CD4-positive, CD25-positive, alpha-beta regulatory T cell (primary cell): ENCODE results near the gene TNS2. TPM values are rescaled to one million over a fixed set of nuclear protein-coding genes. Genes with fewer than 3 reads are reported as not detected.

Experiments used
- ATAC-seq, 2 donors: fragments of 150-1000 bp; cut with Tn5 transposase; one replicate each; pipeline ENCODE4 v1.10.0; 2021; ENCODE audit warnings: low read depth in 2 of 2, moderate number of reproducible peaks in 2 of 2, moderate library complexity in 1 of 2
- DNase-seq, 3 donors: peaks; one replicate each; pipeline versions ENCODE4 v3.0.0 to v3.0.0-alpha.2; 2012 to 2022; ENCODE audit warnings: mixed read lengths in 1 of 3
- H3K27ac ChIP-seq: one replicate; pipeline ENCODE4 v1.7.0; 2013; ENCODE audit warnings: mild to moderate bottlenecking, low read length; ENCODE audit not compliant: insufficient read depth, poor library complexity, severe bottlenecking
- H3K27me3 ChIP-seq: one replicate; pipeline ENCODE4 v1.7.0; 2013; ENCODE audit warnings: low read length; ENCODE audit not compliant: control insufficient read depth, insufficient read depth
- H3K36me3 ChIP-seq: one replicate; pipeline ENCODE4 v1.7.0; 2013; ENCODE audit warnings: mild to moderate bottlenecking, low read length, moderate library complexity; ENCODE audit not compliant: control insufficient read depth, insufficient read depth
- H3K4me1 ChIP-seq: 2 replicates; pipeline ENCODE4 v1.7.0; 2013; ENCODE audit warnings: mild to moderate bottlenecking, low read length; ENCODE audit not compliant: insufficient read depth, control insufficient read depth, poor library complexity, severe bottlenecking
- H3K4me3 ChIP-seq: one replicate; pipeline ENCODE4 v1.7.0; 2013; ENCODE audit warnings: low read depth, mild to moderate bottlenecking, low read length, moderate library complexity
- H3K9me3 ChIP-seq, 2 experiments: 1 replicate in 1 of 2; 2 replicates in 1 of 2; pipeline ENCODE4 v1.7.0; 2013; ENCODE audit warnings: low read length in 2 of 2, mild to moderate bottlenecking in 1 of 2, moderate library complexity in 1 of 2; ENCODE audit not compliant: control insufficient read depth in 2 of 2
- H3K27ac Mint-ChIP-seq, 3 donors: one replicate each; pipeline ENCODE4 v1.8.0; 2020 to 2022; ENCODE audit warnings: mild to moderate bottlenecking in 3 of 3, mixed read lengths in 3 of 3, moderate library complexity in 2 of 3
- H3K27me3 Mint-ChIP-seq: one replicate; pipeline ENCODE4 v1.8.0; 2022; ENCODE audit warnings: mild to moderate bottlenecking, mixed read lengths
- H3K36me3 Mint-ChIP-seq: one replicate; pipeline ENCODE4 v1.8.0; 2020; ENCODE audit warnings: mixed read lengths
- H3K4me1 Mint-ChIP-seq, 4 donors: one replicate each; pipeline ENCODE4 v1.8.0; 2020 to 2022; ENCODE audit warnings: mixed read lengths in 4 of 4, mild to moderate bottlenecking in 1 of 4
- H3K4me3 Mint-ChIP-seq, 4 donors: one replicate each; pipeline ENCODE4 v1.8.0; 2020 to 2022; ENCODE audit warnings: mild to moderate bottlenecking in 4 of 4, mixed read lengths in 4 of 4, moderate library complexity in 3 of 4
- H3K9me3 Mint-ChIP-seq, 7 donors: one replicate each; pipeline ENCODE4 v1.8.0; 2020 to 2022; ENCODE audit warnings: mixed read lengths in 7 of 7, mild to moderate bottlenecking in 3 of 7, moderate library complexity in 2 of 7
- polyA plus RNA-seq, 4 donors: library from polyadenylated mRNA; unstranded; fragments of 300-500 nt; fragmentation: Illumina TruSeq; gene quantifications; one replicate each; pipeline ENCODE4 v1.2.3, GENCODE V29; 2021
- total RNA-seq: library from RNA; stranded (reverse); gene quantifications from one replicate; pipeline ENCODE4 v1.2.3, GENCODE V29; 2022

TNS2 gene
- total and polyA plus RNA-seq, 5 donors from 2014 or later = 0.09 to 1.4 TPM; not detected in 3

- no peaks in the 10 kb centered on the region for H3K27me3 ChIP-seq
- Mint-ChIP-seq H3K4me3 (peak overlapping the region; percentile 94 to 99 (median 97)), H3K36me3 (peaks cover 23% of the 10 kb centered on the region), H3K9me3 (peaks cover 0 to 2% (median 0%) of the 10 kb centered on the region in 7 donors), H3K27me3 (peaks cover 10% of the 10 kb centered on the region), H3K27ac (peak overlapping the region; percentile 95 to 98 (median 97)), H3K4me1 (peaks cover 0 to 63% (median 42%) of the 10 kb centered on the region in 4 donors)
- DNase-seq (peak in 1 of 3 donors; percentile 65), ATAC-seq (peak; percentile 11 to 23)
- H3K4me3 ChIP-seq = peak overlapping the region; percentile 93
- no peaks in the 10 kb centered on the region for H3K9me3 ChIP-seq
- H3K27ac ChIP-seq = peak overlapping the region; percentile 85
- peaks cover 27% of the 10 kb centered on the region for H3K4me1 ChIP-seq
- H3K36me3 ChIP-seq = peaks cover 36% of the 10 kb centered on the region
These were observed 28.8 kb downstream of the TNS2 start for GRCh38 chr12:53078425-53079225.

GRCh38 chr12:53079226-53080117, 29.6 kb downstream of the TNS2 start, which contains the start of gene SPRYD3:
Gene SPRYD3 (minus strand): TSS chr12:53079390. CDS start chr12:53079333, 57 bp downstream.
- ATAC-seq (peak; percentile 97 to 99), DNase-seq (peak; percentile 97 to 98 (median 97))
- Histone ChIP-seq H3K4me3 (peak within 1 kb of the TSS; percentile 93), H3K27ac (peak within 1 kb of the TSS; percentile 85), H3K36me3 (peaks cover 27% of the 10 kb centered on the region), H3K4me1 (peaks cover 27% of the 10 kb centered on the region), H3K9me3 (no peaks in the 10 kb centered on the region), H3K27me3 (no peaks in the 10 kb centered on the region)
- peaks cover 10% of the 10 kb centered on the region for H3K27me3 Mint-ChIP-seq
- peaks cover 16% of the 10 kb centered on the region for H3K36me3 Mint-ChIP-seq
- peaks cover 0 to 2% (median 0%) of the 10 kb centered on the region in 7 donors for H3K9me3 Mint-ChIP-seq
- peaks cover 0 to 56% (median 39%) of the 10 kb centered on the region in 4 donors for H3K4me1 Mint-ChIP-seq
- peak within 1 kb of the TSS; percentile 94 to 99 (median 97) for H3K4me3 Mint-ChIP-seq
- peak within 1 kb of the TSS; percentile 95 to 98 (median 97) for H3K27ac Mint-ChIP-seq

- no peak for DNase-seq
- Histone ChIP-seq H3K4me1 (peaks cover 20% of the 10 kb centered on the region), H3K36me3 (no peaks in the 10 kb centered on the region), H3K27me3 (peaks cover 2% of the 10 kb centered on the region), H3K9me3 (no peaks in the 10 kb centered on the region), H3K27ac (no peak overlapping the region), H3K4me3 (no peak overlapping the region)
- ATAC-seq = no peak
- H3K27me3 Mint-ChIP-seq = peaks cover 23% of the 10 kb centered on the region
- H3K4me3 Mint-ChIP-seq = peak overlapping the region in 2 of 4 donors; percentile 1 to 56
- no peaks in the 10 kb centered on the region for H3K36me3 Mint-ChIP-seq
- peaks cover 0 to 33% (median 19%) of the 10 kb centered on the region in 4 donors for H3K4me1 Mint-ChIP-seq
- peaks cover 0 to 2% (median 0%) of the 10 kb centered on the region in 7 donors for H3K9me3 Mint-ChIP-seq
- H3K27ac Mint-ChIP-seq = peak overlapping the region in 1 of 3 donors; percentile 11
These were observed 32.8 kb downstream of the TNS2 start for GRCh38 chr12:53082637-53083175.

- Mint-ChIP-seq H3K4me3 (no peak overlapping the region), H3K27me3 (peaks cover 38% of the 10 kb centered on the region), H3K9me3 (no peaks in the 10 kb centered on the region), H3K27ac (no peak overlapping the region), H3K4me1 (peaks cover 0 to 2% (median 0%) of the 10 kb centered on the region in 4 donors), H3K36me3 (no peaks in the 10 kb centered on the region)
- Histone ChIP-seq H3K27ac (no peak overlapping the region), H3K4me3 (no peak overlapping the region), H3K27me3 (peaks cover 13% of the 10 kb centered on the region), H3K36me3 (no peaks in the 10 kb centered on the region), H3K4me1 (no peaks in the 10 kb centered on the region), H3K9me3 (no peaks in the 10 kb centered on the region)
- ATAC-seq (no peak), DNase-seq (no peak)
These were observed 36.5 kb downstream of the TNS2 start for GRCh38 chr12:53086361-53086760.

- Histone ChIP-seq H3K27me3 (peaks cover 15% of the 10 kb centered on the region), H3K4me3 (no peak overlapping the region), H3K36me3 (no peaks in the 10 kb centered on the region), H3K4me1 (no peaks in the 10 kb centered on the region), H3K27ac (no peak overlapping the region), H3K9me3 (no peaks in the 10 kb centered on the region)
- ATAC-seq (no peak), DNase-seq (no peak)
- Mint-ChIP-seq H3K4me1 (peaks cover 0 to 2% (median 0%) of the 10 kb centered on the region in 4 donors), H3K27me3 (peaks cover 49% of the 10 kb centered on the region), H3K4me3 (no peak overlapping the region), H3K36me3 (no peaks in the 10 kb centered on the region), H3K9me3 (peaks cover 0 to 1% (median 0%) of the 10 kb centered on the region in 7 donors), H3K27ac (no peak overlapping the region)
These were observed 40.2 kb downstream of the TNS2 start for GRCh38 chr12:53090105-53090504.

GRCh38 chr12:53090554-53090953, 40.7 kb downstream of the TNS2 start:
- H3K9me3 Mint-ChIP-seq = peaks cover 0 to 1% (median 0%) of the 10 kb centered on the region in 7 donors
- Histone ChIP-seq H3K36me3 (no peaks in the 10 kb centered on the region), H3K4me1 (no peaks in the 10 kb centered on the region), H3K27ac (no peak overlapping the region), H3K4me3 (no peak overlapping the region), H3K9me3 (no peaks in the 10 kb centered on the region), H3K27me3 (peaks cover 15% of the 10 kb centered on the region)
- peaks cover 48% of the 10 kb centered on the region for H3K27me3 Mint-ChIP-seq
- peaks cover 0 to 2% (median 0%) of the 10 kb centered on the region in 4 donors for H3K4me1 Mint-ChIP-seq
- H3K36me3 Mint-ChIP-seq = no peaks in the 10 kb centered on the region
- no peak overlapping the region for H3K4me3 Mint-ChIP-seq
- DNase-seq (no peak), ATAC-seq (no peak)
- no peak overlapping the region for H3K27ac Mint-ChIP-seq

GRCh38 chr12:53091756-53092155, 41.9 kb downstream of the TNS2 start:
- H3K4me1 Mint-ChIP-seq = peaks cover 0 to 9% (median 1%) of the 10 kb centered on the region in 4 donors
- ATAC-seq (no peak), DNase-seq (no peak)
- Histone ChIP-seq H3K4me1 (no peaks in the 10 kb centered on the region), H3K27ac (no peak overlapping the region), H3K9me3 (no peaks in the 10 kb centered on the region), H3K27me3 (peaks cover 18% of the 10 kb centered on the region), H3K36me3 (no peaks in the 10 kb centered on the region), H3K4me3 (no peak overlapping the region)
- H3K27ac Mint-ChIP-seq = no peak overlapping the region
- H3K36me3 Mint-ChIP-seq = no peaks in the 10 kb centered on the region
- peaks cover 50% of the 10 kb centered on the region for H3K27me3 Mint-ChIP-seq
- H3K9me3 Mint-ChIP-seq = peaks cover 0 to 1% (median 0%) of the 10 kb centered on the region in 7 donors
- H3K4me3 Mint-ChIP-seq = peak overlapping the region in 1 of 4 donors; percentile 63
